ENCODE measurements around the gene DFFA.
"Not testable (repeated sequence)": the region's sequence is repeated elsewhere in the genome, so short reads cannot be mapped to it uniquely, and the experiment has no call there.

DFFA gene

DNA sequence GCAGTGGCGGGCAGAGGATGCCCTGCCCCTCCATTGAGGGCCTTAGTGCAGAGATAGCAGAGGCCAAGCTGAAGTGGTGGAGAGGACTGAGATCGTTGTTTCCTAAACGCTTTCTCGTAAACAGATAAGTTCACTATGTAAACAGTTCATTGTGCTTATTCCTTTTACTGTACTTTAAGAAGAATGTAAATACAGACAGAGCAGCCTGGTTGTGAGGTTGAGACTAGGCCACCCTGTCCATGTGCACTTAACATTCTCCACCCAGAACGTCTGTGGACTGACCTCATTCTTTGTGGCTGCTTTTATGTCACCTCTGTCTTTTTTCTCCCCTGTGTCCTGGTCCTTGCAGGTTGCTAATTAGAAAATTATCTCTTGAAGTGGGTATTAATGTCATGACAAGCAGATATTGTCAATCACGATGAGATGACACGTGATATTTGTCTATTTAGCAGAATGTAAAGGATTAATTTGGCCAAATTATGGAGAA, 33.6 kb downstream of the DFFA start:
- no peaks in the 10 kb centered on the region for H3K27me3 Mint-ChIP-seq
- H3K9me3 Mint-ChIP-seq, result no peaks in the 10 kb centered on the region
- H3K36me3 Mint-ChIP-seq, result peaks cover 2% of the 10 kb centered on the region
- DNase-seq (ENCODE audit: low spot score in 2 of 2) (no peak), ATAC-seq (ENCODE audit: low read depth) (no peak)
- no peak overlapping the region for H3K4me3 Mint-ChIP-seq
- H3K4me1 Mint-ChIP-seq, result no peaks in the 10 kb centered on the region
- no peak overlapping the region for H3K27ac Mint-ChIP-seq

DNA sequence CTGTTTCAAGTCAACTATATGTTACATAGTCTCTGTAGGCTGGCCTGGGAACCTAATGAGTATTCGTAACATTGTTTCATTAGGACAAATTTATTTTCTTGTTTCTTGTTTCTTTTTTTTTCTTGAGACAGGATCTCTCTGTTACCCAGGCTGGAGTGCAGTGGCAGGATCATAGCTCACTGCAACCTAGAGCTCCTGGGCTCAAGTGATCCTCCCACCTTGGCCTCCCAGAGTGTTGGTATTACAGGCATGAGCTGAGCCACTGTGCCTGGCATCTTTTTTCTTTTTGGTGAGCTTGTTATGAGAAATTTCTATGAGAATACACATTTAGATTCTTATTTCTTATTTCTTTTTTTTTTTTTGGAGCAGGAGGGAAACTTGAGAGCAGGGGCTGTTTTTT, 35.3 kb downstream of the DFFA start:
- Mint-ChIP-seq H3K4me1 (peaks cover 2% of the 10 kb centered on the region), H3K27ac (peak overlapping the region; percentile 24), H3K36me3 (peaks cover under 1% of the 10 kb centered on the region), H3K9me3 (no peaks in the 10 kb centered on the region), H3K4me3 (no peak overlapping the region), H3K27me3 (no peaks in the 10 kb centered on the region)
- no peak for ATAC-seq (ENCODE audit: low read depth)
- DNase-seq (ENCODE audit: low spot score in 2 of 2), result no peak

DNA sequence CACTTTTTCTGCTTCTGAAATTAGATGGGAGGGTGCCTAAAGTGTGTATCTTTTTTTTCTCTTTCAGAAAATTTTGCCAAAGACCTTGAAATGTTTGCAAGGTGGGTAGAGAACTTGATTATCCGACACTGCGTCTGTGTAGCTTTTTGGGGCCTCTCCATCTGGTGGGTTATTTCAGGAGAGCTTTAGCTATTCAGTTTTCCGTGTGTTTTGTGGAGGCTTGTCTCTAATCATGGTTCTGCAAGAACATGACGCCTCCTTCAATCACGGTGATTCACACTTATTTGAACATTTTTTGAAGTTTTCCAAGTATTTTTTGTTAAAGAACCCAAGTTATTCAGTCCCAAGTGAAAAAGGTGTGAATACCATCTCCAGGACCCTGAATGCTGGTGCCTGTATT, 37.7 kb downstream of the DFFA start:
- no peaks in the 10 kb centered on the region for H3K36me3 Mint-ChIP-seq
- no peak overlapping the region for H3K27ac Mint-ChIP-seq
- no peak for DNase-seq (ENCODE audit: low spot score in 2 of 2)
- H3K4me3 Mint-ChIP-seq, result no peak overlapping the region
- H3K9me3 Mint-ChIP-seq, result no peaks in the 10 kb centered on the region
- peaks cover 9% of the 10 kb centered on the region for H3K4me1 Mint-ChIP-seq
- no peak for ATAC-seq (ENCODE audit: low read depth)
- no peaks in the 10 kb centered on the region for H3K27me3 Mint-ChIP-seq

DNA sequence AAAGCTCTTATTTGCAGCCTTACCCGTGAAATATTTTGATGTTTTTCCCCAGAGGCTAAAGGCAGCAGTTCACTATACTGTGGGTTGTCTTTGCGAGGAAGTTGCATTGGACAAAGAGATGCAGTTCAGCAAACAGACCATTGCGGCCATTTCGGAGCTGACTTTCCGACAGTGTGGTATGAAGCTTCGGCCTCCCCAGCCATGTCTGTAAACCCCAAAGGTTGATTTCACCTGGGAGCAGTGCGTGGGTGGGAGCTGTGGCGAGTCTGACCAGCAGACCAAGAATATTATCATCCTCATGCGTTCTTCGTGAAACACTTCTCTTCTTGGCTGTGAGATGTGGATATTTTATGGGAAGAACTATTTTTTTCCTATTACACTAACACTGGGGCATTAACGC, 38.5 kb downstream of the DFFA start:
- Mint-ChIP-seq H3K36me3 (no peaks in the 10 kb centered on the region), H3K27ac (no peak overlapping the region)

DNA sequence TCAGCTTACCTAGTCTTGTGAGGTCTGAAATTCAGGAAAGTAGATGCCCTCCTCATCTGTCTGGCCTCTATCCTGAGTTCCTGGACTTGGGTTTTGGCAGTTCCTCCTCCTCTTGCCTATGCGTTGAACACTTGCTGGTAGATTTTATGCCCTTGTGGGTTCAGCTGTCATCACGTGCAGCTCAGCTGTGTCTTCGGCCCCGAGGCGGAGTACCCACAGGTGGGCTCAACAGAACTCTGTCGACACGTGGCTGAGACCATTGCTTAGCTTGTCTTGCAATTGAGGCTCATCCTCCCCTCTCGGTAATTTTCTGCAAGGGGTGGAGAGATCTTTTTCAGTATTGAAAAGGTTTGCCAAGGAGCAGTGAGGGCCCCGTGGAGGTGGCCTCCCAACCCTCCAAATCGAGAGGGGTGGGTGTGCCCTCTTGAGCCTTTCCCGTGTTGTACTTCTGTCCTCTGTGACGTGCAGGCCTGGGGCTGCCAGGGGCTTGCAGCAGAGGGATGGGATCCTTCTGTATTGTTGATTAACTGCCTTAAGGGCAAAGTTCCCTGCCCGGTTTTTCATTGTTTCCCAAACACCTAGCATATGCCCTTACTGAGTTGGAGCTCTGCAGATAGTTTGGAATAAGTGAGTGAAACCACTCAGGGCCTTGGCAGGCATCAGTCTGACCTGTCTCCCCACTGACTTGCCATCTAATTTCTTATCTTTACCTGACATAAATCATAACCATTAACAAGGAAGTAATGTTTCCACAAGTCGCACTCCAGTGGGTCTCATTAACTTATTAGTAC, 39.2 kb downstream of the DFFA start:
- no peak for ATAC-seq (ENCODE audit: low read depth)
- Mint-ChIP-seq H3K27ac (no peak overlapping the region), H3K4me3 (peak overlapping the region; percentile 5)

More for the DNA sequence above, 38.5 kb downstream of the DFFA start:
- DNase-seq (ENCODE audit: low spot score in 2 of 2) (no peak), ATAC-seq (ENCODE audit: low read depth) (no peak)
- Mint-ChIP-seq H3K4me1 (peaks cover 9% of the 10 kb centered on the region), H3K27me3 (no peaks in the 10 kb centered on the region), H3K9me3 (no peaks in the 10 kb centered on the region), H3K4me3 (no peak overlapping the region)

DNA sequence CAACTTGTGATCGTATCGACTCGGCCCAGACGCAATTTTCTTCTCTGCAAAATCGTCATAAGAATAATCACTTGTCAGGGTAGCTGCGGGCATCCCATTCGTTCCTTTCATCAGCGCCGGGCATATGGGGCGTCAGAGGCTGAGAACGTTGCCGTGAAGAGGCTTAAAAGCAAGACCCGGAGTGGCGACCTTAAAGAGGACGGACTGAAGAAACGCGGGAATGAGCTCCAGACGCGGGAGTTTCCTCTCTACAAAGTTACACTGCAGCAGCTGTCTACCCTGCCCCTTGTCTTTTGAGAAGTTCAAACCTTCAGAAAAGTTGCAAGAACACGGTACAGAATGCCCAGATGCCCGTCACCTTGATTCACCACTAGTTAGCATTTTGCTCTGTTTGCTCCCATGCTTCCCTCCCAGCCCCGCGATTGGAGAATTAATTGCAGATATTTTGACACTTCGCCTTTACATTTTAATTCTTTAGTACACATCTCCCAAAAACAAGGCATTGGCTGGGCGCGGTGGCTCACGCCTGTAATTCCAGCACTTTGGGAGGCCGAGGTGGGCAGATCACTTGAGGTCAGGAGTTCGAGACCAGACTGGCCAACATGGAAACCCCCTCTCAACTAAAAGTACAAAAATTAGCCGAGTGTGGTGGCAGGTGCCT, 41.1 kb downstream of the DFFA start:
- H3K27me3 Mint-ChIP-seq, result no peaks in the 10 kb centered on the region
- H3K36me3 Mint-ChIP-seq, result no peaks in the 10 kb centered on the region
- no peaks in the 10 kb centered on the region for H3K9me3 Mint-ChIP-seq
- H3K4me3 Mint-ChIP-seq, result peak overlapping the region; percentile 97
- H3K4me1 Mint-ChIP-seq, result peaks cover 11% of the 10 kb centered on the region
- DNase-seq (ENCODE audit: low spot score in 2 of 2), result no peak
- peak; percentile 1 for ATAC-seq (ENCODE audit: low read depth)
- H3K27ac Mint-ChIP-seq, result peak overlapping the region; percentile 99

More for the DNA sequence above, 39.2 kb downstream of the DFFA start:
- Mint-ChIP-seq H3K27me3 (no peaks in the 10 kb centered on the region), H3K4me1 (peaks cover 9% of the 10 kb centered on the region), H3K36me3 (no peaks in the 10 kb centered on the region), H3K9me3 (no peaks in the 10 kb centered on the region)
- no peak for DNase-seq (ENCODE audit: low spot score in 2 of 2)

DNA sequence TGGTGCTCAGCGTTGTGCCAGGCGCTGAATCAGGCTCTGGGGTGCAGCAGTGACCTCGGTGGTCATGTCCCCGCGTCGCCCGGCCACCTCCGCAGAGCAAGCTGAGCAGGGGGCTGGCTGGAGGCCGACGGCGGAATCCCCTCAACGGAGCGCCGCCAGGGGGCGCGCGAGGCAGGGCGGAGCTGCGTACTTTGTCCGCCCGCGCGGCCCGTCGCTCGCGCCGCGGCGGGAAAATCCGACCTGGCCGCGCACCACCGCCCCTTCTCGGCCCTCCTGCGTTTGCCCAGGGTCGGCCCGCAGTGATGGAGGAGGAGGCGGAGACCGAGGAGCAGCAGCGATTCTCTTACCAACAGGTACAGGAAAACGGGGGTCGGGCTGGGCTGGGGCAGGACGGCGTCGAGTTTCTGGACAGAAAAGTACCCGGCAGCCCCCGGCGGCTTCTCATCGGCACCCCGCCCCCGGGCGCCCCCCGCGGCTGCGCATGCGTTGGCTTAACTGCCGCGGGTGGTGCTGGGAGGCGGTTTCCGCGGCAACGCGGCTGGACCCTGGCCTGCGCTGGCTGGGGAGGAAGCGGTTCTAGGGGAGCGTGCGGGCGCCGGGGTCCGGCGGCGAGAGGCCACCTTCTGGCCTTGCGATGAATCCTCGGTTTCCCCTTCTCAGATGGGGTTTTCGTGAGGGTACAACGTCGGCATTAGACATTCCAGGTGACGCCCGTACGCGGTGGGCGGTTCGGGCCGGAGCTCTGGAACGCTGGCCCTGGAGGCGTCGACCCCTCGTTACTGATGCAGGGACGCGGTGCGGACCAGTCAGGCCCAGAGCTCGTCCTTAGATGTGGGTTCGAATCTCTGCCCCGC, 41.9 kb downstream of the DFFA start, which contains the start of gene CENPS:
CENPS (plus strand) TSS at position 218 of the 854 bp plus-strand sequence; CDS start at position 303, 85 bp downstream.
- Mint-ChIP-seq H3K36me3 (no peaks in the 10 kb centered on the region), H3K4me3 (peak within 1 kb of the TSS; percentile 97), H3K27me3 (no peaks in the 10 kb centered on the region), H3K4me1 (peaks cover 11% of the 10 kb centered on the region), H3K27ac (peak within 1 kb of the TSS; percentile 99), H3K9me3 (no peaks in the 10 kb centered on the region)
- peak; percentile 93 to 95 for DNase-seq (ENCODE audit: low spot score in 2 of 2)
- peak; percentile 79 for ATAC-seq (ENCODE audit: low read depth)

DNA sequence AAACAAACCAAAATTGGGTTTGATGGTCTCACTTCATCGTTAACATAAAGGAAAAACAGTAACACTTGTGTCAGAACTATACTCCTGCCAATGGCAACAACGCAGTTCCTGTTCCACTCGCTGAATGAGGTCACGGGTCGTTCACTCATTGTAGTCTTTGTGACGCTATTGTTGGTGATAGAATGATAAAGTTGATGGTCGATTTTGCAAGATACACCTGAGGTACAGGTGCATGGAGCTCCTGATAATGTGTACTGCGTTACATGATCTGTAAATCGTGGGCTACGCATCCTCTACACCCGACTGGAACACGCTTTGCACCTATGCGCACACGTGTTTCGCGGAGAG, 42.5 kb downstream of the DFFA start:
- ATAC-seq (ENCODE audit: low read depth), result peak; percentile 5
- peak overlapping the region; percentile 97 for H3K4me3 Mint-ChIP-seq
- peak overlapping the region; percentile 99 for H3K27ac Mint-ChIP-seq
- H3K27me3 Mint-ChIP-seq, result no peaks in the 10 kb centered on the region
- peaks cover 11% of the 10 kb centered on the region for H3K4me1 Mint-ChIP-seq
- H3K9me3 Mint-ChIP-seq, result no peaks in the 10 kb centered on the region
- no peak for DNase-seq (ENCODE audit: low spot score in 2 of 2)
- H3K36me3 Mint-ChIP-seq, result no peaks in the 10 kb centered on the region

DNA sequence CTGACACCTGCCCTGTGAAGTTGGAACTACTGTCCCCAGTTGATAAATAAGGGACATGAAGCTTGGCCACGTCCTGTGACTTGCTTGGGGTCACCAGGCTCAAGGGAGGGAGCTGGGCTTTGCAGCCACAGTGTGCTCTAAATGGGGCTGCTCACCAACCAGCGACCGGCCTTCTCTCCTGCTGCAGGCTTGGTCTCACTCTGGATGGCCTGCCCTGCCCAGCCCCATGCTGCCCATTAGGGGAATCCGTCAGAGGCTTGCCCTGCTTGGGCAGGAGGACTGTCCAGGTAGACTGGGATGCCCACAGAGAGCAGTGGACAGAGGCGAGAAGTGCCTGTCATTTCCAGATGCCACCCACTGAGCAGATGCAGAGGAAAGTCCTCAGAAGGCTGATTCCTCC, 43.3 kb downstream of the DFFA start:
- Mint-ChIP-seq H3K4me3 (peak overlapping the region; percentile 21), H3K27ac (no peak overlapping the region), H3K27me3 (no peaks in the 10 kb centered on the region), H3K4me1 (peaks cover 11% of the 10 kb centered on the region), H3K36me3 (no peaks in the 10 kb centered on the region), H3K9me3 (no peaks in the 10 kb centered on the region)
- no peak for ATAC-seq (ENCODE audit: low read depth)
- DNase-seq (ENCODE audit: low spot score in 2 of 2), result no peak

DNA sequence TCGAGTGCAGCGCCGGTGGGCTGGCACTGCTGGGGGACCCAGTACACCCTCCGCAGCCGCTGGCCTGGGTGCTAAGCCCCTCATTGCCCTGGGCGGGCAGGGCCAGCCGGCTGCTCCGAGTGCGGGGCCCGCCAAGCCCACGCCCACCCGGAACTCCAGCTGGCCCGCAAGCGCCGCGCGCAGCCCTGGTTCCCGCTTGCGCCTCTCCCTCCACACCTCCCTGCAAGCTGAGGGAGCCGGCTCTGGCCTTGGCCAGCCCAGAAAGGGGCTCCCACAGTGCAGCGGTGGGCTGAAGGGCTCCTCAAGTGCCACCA, 45.8 kb downstream of the DFFA start:
- not testable (repeated sequence) for H3K36me3 Mint-ChIP-seq; H3K4me3 Mint-ChIP-seq; H3K4me1 Mint-ChIP-seq; H3K9me3 Mint-ChIP-seq; ATAC-seq (ENCODE audit: low read depth); H3K27ac Mint-ChIP-seq; DNase-seq (ENCODE audit: low spot score in 2 of 2); H3K27me3 Mint-ChIP-seq

DNA sequence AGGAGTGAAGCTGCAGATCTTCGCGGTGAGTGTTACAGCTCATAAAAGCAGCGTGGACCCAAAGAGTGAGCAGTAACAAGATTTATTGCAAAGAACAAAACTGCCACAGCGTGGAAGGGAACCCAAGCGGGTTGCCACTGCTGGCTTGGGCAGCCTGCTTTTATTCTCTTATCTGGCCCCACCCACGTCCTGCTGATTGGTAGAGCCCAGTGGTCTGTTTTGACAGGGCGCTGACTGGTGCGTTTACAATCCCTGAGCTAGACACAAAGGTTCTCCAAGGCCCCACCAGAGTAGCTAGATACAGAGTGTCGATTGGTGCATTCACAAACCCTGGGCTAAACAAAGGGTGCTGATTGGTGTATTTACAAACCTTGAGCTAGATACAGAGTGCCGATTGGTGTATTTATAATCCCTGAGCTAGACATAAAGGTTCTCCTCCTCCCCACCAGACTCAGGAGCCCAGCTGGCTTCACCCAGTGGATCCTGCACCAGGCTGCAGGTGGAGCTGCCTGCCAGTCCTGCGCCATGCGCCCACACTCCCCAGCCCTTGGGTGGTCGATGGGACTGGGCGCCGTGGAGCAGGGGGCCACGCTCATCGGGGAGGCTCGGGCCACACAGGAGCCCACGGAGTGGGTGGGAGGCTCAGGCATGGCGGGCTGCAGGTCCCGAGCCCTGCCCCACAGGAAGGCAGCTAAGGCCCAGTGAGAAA, 46.3 kb downstream of the DFFA start:
- H3K27ac Mint-ChIP-seq, result not testable (repeated sequence)

DNA sequence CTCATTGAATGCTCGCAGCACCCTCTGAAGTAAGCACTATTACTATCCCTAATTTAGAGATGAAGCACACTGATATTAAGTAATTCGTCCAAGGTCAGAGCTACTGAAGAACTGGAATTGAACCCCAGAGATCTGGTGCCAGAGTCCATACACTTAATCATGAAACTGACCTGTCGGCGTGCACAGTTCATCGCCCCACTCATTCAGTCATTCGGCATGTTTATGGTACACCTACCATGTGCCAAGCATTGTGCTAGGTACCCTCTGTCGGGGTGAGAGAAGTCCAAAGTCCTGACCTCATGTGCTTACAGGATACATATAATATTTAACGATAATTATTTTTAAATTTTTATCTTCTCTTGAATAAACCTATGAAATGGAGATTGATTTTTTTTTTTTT, 47.7 kb downstream of the DFFA start:
- Mint-ChIP-seq H3K4me3 (no peak overlapping the region), H3K27ac (no peak overlapping the region), H3K36me3 (peaks cover 7% of the 10 kb centered on the region), H3K4me1 (peaks cover 2% of the 10 kb centered on the region), H3K27me3 (no peaks in the 10 kb centered on the region), H3K9me3 (no peaks in the 10 kb centered on the region)
- DNase-seq (ENCODE audit: low spot score in 2 of 2) (no peak), ATAC-seq (ENCODE audit: low read depth) (no peak)

More for the DNA sequence above, 46.3 kb downstream of the DFFA start:
- H3K9me3 Mint-ChIP-seq; H3K27me3 Mint-ChIP-seq; DNase-seq (ENCODE audit: low spot score in 2 of 2); H3K36me3 Mint-ChIP-seq; H3K4me3 Mint-ChIP-seq; ATAC-seq (ENCODE audit: low read depth); H3K4me1 Mint-ChIP-seq: not testable (repeated sequence)

DNA sequence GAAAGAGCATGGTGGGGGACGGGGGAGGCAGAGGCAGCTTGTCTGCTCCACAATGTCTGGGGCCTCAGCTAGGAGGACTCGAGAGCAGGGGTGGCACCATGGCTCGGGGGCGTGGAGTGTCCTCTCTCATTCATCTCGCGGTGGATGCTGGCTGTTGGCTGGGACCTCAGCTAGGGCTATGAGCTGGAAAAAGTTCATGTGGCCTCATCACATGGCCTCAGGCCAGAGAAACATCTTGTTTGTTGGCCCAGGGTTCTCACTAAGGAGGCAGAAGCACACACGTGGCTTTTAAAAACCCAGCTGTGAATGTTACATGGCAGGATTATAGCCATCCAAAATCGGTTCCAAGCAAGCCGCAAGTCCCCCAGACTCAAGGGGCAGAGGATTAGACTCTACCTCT, 48.3 kb downstream of the DFFA start:
- Mint-ChIP-seq H3K4me1 (peaks cover 2% of the 10 kb centered on the region), H3K9me3 (no peaks in the 10 kb centered on the region), H3K27me3 (no peaks in the 10 kb centered on the region), H3K36me3 (peaks cover 12% of the 10 kb centered on the region), H3K4me3 (no peak overlapping the region), H3K27ac (no peak overlapping the region)
- ATAC-seq (ENCODE audit: low read depth) (no peak), DNase-seq (ENCODE audit: low spot score in 2 of 2) (no peak)

Measured in memory B cell (primary cell).